Neuron (in vitro differentiated cells): ENCODE data around the gene CRY2.

Experiments used
- H2AFZ ChIP-seq: one replicate; pipeline ENCODE4 v1.6.1; 2013; ENCODE audit warnings: low read depth, mild to moderate bottlenecking, inconsistent platforms, low read length, moderate library complexity
- H3K27me3 ChIP-seq: one replicate; pipeline ENCODE4 v1.6.1; 2013; ENCODE audit warnings: low read length; ENCODE audit not compliant: insufficient read depth
- H3K36me3 ChIP-seq: one replicate; pipeline ENCODE4 v1.6.1; 2013; ENCODE audit warnings: low read length; ENCODE audit not compliant: insufficient read depth
- H3K4me1 ChIP-seq: one replicate; pipeline ENCODE4 v1.6.1; 2013; ENCODE audit warnings: low read length; ENCODE audit not compliant: insufficient read depth
- H3K4me3 ChIP-seq: 2 replicates; pipeline ENCODE4 v1.5.1; 2013; ENCODE audit warnings: mild to moderate bottlenecking, low read length, moderate library complexity
- H3K9me3 ChIP-seq: one replicate; pipeline ENCODE4 v1.6.1; 2013; ENCODE audit warnings: low read length

The CRY2 gene

DNA sequence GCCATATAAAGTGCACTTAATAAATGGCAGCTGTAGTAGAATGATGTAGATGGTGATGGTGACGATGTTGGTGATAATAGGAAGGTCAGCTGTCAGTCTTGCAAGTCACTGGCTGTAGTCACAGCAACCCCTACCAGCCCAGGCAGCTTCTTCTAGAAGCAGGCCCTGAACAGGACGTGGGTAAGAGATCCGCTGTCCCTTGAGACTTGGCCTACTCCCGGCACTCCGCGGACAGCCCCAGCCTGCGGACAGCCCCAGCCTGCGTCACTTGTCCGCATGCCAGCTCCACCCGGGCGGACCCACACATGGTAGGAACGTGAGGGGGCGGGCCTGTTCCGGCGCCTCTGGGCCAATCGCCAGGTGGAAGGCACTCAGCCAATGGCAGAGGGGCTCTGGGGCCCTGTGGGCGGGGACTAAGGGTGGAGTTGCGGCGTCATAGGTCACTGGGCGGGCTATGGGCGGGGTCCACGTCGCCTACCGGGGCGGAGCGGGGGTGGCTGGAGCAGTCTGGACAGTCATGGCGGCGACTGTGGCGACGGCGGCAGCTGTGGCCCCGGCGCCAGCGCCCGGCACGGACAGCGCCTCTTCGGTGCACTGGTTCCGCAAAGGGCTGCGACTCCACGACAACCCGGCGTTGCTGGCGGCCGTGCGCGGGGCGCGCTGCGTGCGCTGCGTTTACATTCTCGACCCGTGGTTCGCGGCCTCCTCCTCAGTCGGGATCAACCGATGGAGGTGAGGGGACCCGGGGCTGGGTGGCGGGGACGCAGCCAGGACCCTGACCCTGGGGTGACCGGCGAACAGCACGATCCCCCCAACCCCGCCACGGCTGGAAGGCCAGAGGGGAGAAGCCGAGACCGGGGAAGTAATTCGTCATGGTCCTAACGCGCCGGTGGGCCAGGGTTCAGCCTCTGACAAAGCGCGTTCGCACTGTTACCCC is at the start of gene CRY2:
TSS of gene CRY2 (plus strand) at position 502 of the 937 bp plus-strand sequence. CDS start at position 518, 16 bp downstream.
- Histone ChIP-seq H2AFZ (peak within 1 kb of the TSS; percentile 50), H3K9me3 (no peaks in the 10 kb centered on the region), H3K4me3 (peak within 1 kb of the TSS; percentile 84), H3K36me3 (no peaks in the 10 kb centered on the region), H3K4me1 (peaks cover 9% of the 10 kb centered on the region), H3K27me3 (no peaks in the 10 kb centered on the region)

DNA sequence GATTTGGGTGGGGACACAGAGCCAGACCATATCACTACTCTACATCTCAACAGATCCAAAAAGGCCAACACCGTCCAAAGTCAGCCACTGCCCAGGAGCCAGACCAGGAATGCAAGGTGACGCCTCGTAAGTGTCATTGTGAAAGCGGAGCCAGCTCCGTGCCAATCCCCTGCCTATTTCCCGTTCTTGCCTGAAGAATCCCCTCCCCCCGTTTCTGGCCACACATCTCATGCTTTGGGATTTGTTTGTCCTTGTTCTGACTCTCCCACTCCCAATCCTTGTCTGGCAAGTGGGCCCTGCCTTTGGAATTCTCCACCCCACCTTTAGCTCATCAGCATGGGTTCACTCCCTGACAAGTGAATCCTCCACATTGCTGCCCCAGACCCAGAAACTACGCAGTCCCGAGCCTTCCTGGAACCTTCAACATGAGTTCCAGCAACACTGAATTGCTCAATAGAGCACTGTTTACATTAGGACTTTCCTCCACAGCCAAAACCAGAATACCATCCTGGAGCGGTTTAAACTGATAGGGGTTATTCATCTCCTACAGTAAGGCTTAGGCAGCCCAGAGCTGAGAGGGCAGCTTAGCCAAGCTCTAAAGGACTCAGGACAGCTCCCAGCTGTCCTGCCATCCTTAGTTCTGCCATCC is 48.4 kb upstream of the CRY2 start:
- H3K27me3 ChIP-seq, result peaks cover 31% of the 10 kb centered on the region
- H3K4me3 ChIP-seq, result no peak overlapping the region
- H3K4me1 ChIP-seq, result no peaks in the 10 kb centered on the region

DNA sequence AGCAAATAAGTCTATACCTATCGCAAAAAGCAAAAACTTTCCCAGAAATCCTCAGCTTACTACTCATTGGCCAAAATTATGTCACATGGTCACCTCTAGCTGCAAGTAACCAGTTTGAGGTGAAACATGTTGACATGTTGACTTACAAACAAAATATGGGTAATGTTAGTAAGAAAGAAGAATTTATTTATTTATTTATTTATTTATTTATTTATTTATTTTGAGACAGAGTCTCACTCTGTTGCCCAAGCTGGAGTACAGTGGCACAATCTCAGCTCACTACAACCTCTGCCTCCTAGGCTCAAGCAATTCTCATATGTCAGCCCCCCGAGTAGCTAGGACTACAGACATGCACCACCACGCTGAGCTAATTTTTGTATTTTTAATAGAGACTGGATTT is 47.7 kb upstream of the CRY2 start:
- Histone ChIP-seq H2AFZ (no peak overlapping the region), H3K4me1 (peaks cover 6% of the 10 kb centered on the region), H3K4me3 (no peak overlapping the region), H3K9me3 (no peaks in the 10 kb centered on the region), H3K36me3 (no peaks in the 10 kb centered on the region), H3K27me3 (peaks cover 31% of the 10 kb centered on the region)

More for the DNA sequence above, 48.4 kb upstream of the CRY2 start:
- no peak overlapping the region for H2AFZ ChIP-seq
- H3K9me3 ChIP-seq, result no peaks in the 10 kb centered on the region
- H3K36me3 ChIP-seq, result no peaks in the 10 kb centered on the region

DNA sequence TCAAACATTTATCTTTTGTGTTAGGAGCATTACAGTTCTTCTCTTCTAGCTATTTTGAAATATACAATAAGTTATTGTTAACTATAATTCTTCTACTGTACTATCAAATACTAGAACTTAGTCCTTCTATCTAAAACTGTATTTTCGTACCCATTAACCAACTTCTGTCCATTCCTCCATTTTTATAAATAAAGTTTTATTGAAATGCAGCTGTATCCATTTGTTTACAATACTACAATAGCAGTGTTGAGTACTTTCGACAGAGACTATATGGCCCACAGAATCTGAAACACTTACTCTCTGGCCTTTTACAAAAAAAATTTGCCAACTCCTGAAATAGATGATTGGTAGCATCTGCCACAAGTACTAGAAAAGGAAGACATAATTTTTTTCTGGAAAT is 47.0 kb upstream of the CRY2 start:
- Histone ChIP-seq H3K4me1 (peaks cover 6% of the 10 kb centered on the region), H3K9me3 (no peaks in the 10 kb centered on the region), H2AFZ (no peak overlapping the region), H3K27me3 (peaks cover 31% of the 10 kb centered on the region), H3K36me3 (no peaks in the 10 kb centered on the region), H3K4me3 (no peak overlapping the region)

DNA sequence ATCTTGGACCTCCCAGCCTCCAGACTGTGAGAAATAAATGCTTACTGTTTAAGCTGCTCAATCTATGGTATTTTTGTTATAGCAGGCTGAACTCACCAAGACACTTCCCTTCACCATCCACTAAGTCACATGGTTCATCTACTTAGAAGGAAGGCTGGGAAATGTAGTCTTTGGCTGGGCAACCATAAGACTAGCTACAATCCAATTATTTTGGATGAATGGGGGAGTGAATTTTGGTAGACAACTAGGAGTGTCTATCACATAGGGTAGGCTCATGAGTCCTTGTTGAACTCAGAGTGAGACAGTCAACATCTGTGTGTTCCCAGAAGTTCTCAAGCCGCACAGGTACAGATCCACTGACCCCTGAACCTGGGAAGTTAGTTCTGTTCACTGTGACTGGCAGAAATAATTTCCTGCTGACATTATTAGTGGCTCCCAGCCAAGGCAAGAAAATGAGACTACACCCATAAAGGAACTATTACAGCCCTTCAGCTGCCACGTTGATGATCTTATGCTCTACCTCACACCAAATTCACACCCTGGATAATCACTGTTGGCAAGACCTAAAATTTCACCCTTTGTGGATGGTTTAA is 45.5 kb upstream of the CRY2 start:
- Histone ChIP-seq H3K27me3 (peaks cover 31% of the 10 kb centered on the region), H3K9me3 (no peaks in the 10 kb centered on the region), H2AFZ (no peak overlapping the region), H3K36me3 (no peaks in the 10 kb centered on the region), H3K4me3 (no peak overlapping the region), H3K4me1 (peaks cover 18% of the 10 kb centered on the region)

DNA sequence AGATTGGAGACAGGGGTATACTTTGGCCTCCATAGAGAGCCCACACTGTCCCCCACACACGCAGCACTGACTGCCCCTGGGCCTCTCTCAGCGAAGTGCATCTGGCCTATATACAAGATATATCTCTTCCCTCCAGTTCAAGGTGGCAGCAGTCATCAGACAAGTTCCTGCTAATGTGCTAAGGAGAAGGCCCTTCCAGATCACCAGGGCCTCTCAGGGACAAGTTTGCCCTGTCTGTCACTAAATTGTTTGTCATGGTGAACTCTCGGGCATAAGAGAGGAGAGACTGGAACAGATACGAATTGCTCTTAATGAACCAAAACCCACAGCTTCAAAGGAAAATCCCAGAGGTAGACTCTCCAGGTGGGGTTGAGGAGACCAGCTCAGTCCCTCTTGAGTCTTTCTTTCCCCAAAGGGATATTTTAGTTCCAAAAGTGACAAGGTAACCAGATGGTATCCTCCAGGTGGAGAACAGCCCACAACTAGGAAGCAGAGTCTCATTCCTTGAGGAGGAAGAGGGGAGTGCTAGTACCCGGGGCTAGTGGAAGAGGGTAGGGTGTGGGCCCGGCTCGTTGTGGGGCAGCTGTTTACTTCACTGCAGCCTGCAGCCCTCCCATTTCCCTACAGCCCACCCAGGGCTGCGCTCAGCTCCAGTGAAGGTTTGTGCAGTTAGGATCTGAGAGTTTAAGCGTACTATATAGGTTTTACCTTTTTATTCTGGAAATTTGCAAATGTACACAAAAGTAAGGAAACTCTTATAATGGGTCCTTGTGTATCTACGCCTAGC is 44.6 kb upstream of the CRY2 start:
- H3K4me3 ChIP-seq, result no peak overlapping the region
- peaks cover 27% of the 10 kb centered on the region for H3K4me1 ChIP-seq

DNA sequence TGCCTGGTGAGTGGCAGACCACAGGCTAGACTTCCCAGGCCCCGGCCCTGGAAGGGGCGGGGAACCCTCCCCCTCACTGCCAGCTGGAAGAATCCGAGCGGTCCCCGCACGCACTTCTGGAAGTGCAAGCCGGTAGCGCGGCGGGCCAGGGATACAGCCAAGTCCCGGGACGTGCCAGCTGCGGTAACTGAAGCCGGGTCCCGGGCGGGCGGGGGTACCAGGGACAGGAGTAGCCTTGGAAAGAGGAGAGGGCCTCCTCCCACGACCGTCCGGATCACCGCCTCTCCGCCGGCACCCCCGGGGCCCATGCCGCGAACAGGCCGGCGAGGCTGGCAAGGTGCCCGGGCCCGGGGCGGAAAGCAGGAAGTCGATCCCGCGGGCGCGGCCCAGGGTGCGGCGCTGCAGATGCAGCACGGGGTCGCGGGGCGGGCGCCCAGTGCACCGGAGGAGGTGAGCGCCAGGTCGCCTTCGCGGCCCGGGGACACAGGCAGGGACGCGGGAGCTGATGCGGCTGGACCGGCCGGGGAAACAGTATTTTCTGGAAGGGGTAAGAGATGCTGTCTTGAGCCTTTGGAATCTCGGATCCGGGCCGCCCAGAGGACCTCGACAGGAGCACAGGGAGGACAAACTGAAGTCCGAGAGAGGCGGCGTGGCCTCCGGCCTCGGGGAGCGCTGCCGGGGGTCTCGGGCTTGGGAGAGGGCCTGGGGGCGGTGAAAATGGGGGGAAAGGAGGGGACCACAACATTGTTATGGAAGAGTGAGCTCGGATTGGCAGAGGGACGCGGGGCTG is 43.1 kb upstream of the CRY2 start:
- Histone ChIP-seq H3K27me3 (peaks cover 26% of the 10 kb centered on the region), H3K4me1 (peaks cover 29% of the 10 kb centered on the region), H3K9me3 (no peaks in the 10 kb centered on the region), H2AFZ (peak overlapping the region; percentile 98), H3K36me3 (peaks cover 3% of the 10 kb centered on the region), H3K4me3 (peak overlapping the region; percentile 55)

More for the DNA sequence above, 44.6 kb upstream of the CRY2 start:
- Histone ChIP-seq H3K27me3 (peaks cover 28% of the 10 kb centered on the region), H3K9me3 (no peaks in the 10 kb centered on the region), H2AFZ (no peak overlapping the region), H3K36me3 (no peaks in the 10 kb centered on the region)

DNA sequence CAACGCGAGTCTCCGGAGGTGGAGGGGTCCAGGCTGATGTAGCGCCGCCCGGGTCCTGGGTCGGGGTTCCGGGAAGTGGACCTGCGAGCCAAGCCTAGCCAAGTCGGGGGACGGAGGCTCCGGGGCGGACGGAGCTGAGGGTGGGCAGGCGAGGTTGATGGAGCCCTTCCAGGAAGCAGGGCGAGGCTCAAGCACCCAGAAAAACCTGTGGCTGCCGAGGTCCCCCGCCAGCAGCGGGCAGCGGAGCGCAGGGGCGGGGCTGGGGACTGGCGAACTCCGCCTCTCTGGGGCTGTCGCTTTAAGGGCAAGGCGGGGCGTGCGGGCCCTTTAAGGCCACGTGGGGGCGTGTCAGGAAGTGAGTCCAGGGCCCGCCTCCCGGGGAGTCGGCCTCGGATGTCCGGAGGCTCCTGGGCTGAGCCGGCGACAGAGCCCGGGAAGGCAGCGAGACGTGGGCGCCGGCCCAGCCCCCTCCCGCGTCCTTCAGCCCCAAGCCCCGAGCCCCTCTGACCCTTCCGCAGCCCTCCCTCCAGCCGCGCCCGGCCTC is 42.4 kb upstream of the CRY2 start, which contains the start of gene SLC35C1:
TSS of gene SLC35C1 (plus strand) at position 389 of the 544 bp plus-strand sequence. CDS start 653 bp downstream, outside the sequence.
- H3K27me3 ChIP-seq, result peaks cover 26% of the 10 kb centered on the region
- H2AFZ ChIP-seq, result peak within 1 kb of the TSS; percentile 98
- peaks cover 29% of the 10 kb centered on the region for H3K4me1 ChIP-seq
- H3K9me3 ChIP-seq, result no peaks in the 10 kb centered on the region
- peaks cover 6% of the 10 kb centered on the region for H3K36me3 ChIP-seq
- H3K4me3 ChIP-seq, result peak within 1 kb of the TSS; percentile 55

DNA sequence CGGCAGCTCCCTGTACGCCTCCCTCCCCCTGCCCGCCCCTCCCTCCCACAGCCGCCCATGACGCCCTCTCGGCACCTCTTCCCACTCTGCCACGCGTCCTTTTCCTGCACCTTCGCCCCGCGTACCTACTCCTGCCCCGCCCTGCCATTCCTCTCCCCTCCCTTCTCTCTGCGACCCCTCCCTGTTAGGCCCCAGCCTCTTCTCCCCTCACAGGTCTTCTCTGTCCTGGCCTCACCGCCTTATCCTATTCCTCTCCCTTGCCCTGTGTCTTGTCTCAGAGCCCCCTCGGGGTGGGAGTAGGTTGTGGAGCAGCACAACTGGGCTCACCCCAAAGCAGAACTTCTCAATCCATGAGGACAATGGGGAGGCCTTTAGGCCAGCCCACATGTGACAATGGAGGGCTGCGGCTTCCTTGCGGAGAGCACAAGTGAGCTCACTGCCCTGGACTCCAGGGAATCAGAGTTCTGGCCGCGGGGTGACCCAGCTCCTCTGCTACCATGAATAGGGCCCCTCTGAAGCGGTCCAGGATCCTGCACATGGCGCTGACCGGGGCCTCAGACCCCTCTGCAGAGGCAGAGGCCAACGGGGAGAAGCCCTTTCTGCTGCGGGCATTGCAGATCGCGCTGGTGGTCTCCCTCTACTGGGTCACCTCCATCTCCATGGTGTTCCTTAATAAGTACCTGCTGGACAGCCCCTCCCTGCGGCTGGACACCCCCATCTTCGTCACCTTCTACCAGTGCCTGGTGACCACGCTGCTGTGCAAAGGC is 41.8 kb upstream of the CRY2 start:
- Histone ChIP-seq H3K4me1 (peaks cover 29% of the 10 kb centered on the region), H3K27me3 (peaks cover 26% of the 10 kb centered on the region), H3K4me3 (peak overlapping the region; percentile 55), H3K9me3 (no peaks in the 10 kb centered on the region), H2AFZ (peak overlapping the region; percentile 13), H3K36me3 (peaks cover 12% of the 10 kb centered on the region)

DNA sequence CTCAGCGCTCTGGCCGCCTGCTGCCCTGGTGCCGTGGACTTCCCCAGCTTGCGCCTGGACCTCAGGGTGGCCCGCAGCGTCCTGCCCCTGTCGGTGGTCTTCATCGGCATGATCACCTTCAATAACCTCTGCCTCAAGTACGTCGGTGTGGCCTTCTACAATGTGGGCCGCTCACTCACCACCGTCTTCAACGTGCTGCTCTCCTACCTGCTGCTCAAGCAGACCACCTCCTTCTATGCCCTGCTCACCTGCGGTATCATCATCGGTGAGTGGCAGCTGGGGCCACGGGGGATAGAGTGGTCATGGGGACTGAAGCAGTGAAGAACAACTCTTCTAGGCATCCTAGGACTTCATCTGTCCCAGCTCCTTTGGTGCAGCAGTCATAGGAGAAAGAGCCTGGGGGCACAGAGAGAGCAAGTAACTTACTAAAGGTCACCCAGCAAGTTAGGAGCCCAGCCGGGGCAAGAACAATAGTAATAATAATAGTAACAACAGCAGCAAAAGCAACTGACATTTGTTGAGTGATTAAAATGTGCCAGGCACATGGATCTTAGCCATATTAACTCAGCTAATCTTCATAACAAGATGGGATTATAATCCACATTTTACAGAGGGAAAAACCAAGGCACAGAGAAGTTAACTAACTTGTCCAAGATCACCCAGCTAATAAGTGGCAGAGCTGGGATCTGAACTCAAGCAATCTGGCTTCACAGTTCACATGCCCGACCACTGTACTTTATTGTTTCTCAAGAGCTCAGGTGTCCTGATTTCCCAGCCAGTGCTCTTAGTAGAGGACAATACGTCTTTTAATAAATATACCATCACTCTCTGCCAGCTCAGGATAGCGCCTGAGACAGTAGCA is 41.0 kb upstream of the CRY2 start:
- Histone ChIP-seq H3K4me1 (peaks cover 29% of the 10 kb centered on the region), H3K36me3 (peaks cover 20% of the 10 kb centered on the region), H3K27me3 (peaks cover 22% of the 10 kb centered on the region), H2AFZ (no peak overlapping the region), H3K4me3 (peak overlapping the region; percentile 55), H3K9me3 (no peaks in the 10 kb centered on the region)
